SK-N-SH treated with all-trans-retinoic acid at 6 μM for 48 hours (cell line): ENCODE data around the gene KLHL1.

Source experiments
- BACH2 ChIP-seq: fragments of 250-450 bp; sonication (Bioruptor Pico); IDR thresholded peaks from 2 replicates; pipeline ENCODE4 v1.9.0; 2021; ENCODE audit warnings: mild to moderate bottlenecking, borderline replicate concordance
- CREB5 ChIP-seq: fragments of 250-450 bp; sonication (Bioruptor Pico); IDR thresholded peaks from 2 replicates; pipeline ENCODE4 v1.5.1; 2020; ENCODE audit warnings: low read depth, mild to moderate bottlenecking, moderate library complexity
- GLIS3 ChIP-seq: fragments of 250-450 bp; sonication (Bioruptor Pico); IDR thresholded peaks from 2 replicates; pipeline ENCODE4 v1.5.0; 2020; ENCODE audit warnings: mild to moderate bottlenecking, moderate library complexity
- RARB ChIP-seq: fragments of 250-450 bp; sonication (Bioruptor Pico); IDR thresholded peaks from 2 replicates; pipeline ENCODE4 v1.8.0; 2021; ENCODE audit warnings: mild to moderate bottlenecking, moderate library complexity
- ZC3H10 ChIP-seq: fragments of 250-450 bp; sonication (Bioruptor Pico); IDR thresholded peaks from 2 replicates; pipeline ENCODE4 v1.5.1; 2021; ENCODE audit warnings: mild to moderate bottlenecking, moderate library complexity
- ZFP3 ChIP-seq: fragments of 250-450 bp; sonication (Bioruptor Pico); IDR thresholded peaks from 2 replicates; pipeline ENCODE4 v1.5.0; 2020; ENCODE audit warnings: mild to moderate bottlenecking, moderate library complexity
- ZNF8 ChIP-seq: fragments of 450-650 bp; formaldehyde crosslinking; IDR thresholded peaks from 2 replicates; pipeline ENCODE4 v1.5.0; 2020; ENCODE audit warnings: mild to moderate bottlenecking, moderate library complexity
- TF ChIP-seq, protein P1 (sequence below): fragments of 250-450 bp; sonication (Bioruptor Pico); IDR thresholded peaks from 2 replicates; pipeline ENCODE4 v1.8.0; 2020; ENCODE audit warnings: mild to moderate bottlenecking, moderate library complexity, borderline replicate concordance
- TF ChIP-seq, protein P2 (sequence below): fragments of 250-450 bp; sonication (Bioruptor Pico); IDR thresholded peaks from 2 replicates; pipeline ENCODE4 v1.5.1; 2021; ENCODE audit warnings: mild to moderate bottlenecking, moderate library complexity

DNA sequence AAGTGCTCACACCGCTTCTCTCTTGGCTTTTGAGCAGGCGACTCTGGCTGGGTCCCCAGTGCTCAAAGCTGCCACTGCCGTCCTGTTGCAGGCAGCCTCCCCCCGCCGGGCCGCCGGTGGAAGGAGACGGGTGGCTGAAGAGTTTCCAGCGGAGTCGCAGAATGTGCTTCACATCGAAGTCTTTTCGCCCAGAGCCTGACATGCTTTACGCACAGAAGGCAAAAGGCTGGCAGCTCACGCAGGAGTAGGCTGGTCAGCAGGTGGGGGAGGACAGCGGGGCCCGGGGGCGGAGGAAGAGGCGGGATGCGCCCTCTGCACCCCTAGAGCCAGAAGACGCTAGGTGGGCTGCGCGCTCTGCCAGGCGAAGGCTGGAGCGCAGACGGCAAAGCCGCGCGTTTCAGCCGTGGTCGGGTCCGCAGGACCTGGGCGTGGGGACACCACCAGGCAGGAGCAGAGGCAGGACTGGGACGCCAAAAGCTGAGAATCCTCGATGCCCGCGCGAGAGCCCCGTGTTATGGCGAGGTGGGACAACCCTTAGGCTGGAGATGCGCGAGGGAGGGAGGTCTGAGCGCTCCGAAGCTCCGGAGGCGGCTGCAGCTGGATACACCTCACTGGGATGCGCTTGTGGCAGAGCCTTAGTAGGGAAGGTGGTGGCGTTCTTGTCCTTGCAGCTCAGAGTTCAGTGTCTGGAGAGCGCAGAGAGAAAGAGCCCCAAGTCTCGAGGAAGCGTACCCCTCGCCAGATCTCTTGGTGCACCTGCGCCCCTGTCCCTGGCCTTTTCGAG, 562 bp downstream of the KLHL1 start, which contains the start of gene ATXN8OS:
- TF ChIP-seq, protein P1, sequence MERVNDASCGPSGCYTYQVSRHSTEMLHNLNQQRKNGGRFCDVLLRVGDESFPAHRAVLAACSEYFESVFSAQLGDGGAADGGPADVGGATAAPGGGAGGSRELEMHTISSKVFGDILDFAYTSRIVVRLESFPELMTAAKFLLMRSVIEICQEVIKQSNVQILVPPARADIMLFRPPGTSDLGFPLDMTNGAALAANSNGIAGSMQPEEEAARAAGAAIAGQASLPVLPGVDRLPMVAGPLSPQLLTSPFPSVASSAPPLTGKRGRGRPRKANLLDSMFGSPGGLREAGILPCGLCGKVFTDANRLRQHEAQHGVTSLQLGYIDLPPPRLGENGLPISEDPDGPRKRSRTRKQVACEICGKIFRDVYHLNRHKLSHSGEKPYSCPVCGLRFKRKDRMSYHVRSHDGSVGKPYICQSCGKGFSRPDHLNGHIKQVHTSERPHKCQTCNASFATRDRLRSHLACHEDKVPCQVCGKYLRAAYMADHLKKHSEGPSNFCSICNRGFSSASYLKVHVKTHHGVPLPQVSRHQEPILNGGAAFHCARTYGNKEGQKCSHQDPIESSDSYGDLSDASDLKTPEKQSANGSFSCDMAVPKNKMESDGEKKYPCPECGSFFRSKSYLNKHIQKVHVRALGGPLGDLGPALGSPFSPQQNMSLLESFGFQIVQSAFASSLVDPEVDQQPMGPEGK, result no peak
- no peak for TF ChIP-seq ZFP3 (CRISPR knock-in tag)
- TF ChIP-seq, protein P2, sequence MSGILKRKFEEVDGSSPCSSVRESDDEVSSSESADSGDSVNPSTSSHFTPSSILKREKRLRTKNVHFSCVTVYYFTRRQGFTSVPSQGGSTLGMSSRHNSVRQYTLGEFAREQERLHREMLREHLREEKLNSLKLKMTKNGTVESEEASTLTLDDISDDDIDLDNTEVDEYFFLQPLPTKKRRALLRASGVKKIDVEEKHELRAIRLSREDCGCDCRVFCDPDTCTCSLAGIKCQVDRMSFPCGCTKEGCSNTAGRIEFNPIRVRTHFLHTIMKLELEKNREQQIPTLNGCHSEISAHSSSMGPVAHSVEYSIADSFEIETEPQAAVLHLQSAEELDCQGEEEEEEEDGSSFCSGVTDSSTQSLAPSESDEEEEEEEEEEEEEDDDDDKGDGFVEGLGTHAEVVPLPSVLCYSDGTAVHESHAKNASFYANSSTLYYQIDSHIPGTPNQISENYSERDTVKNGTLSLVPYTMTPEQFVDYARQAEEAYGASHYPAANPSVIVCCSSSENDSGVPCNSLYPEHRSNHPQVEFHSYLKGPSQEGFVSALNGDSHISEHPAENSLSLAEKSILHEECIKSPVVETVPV (CRISPR knock-in tag), result no peak
- TF ChIP-seq CREB5, result no peak
- TF ChIP-seq BACH2 (CRISPR knock-in tag), result no peak
- no peak for TF ChIP-seq RARB (CRISPR knock-in tag)
- no peak for TF ChIP-seq GLIS3
- no peak for TF ChIP-seq ZNF8 (CRISPR knock-in tag)
- no peak for TF ChIP-seq ZC3H10
